ENCODE results near the gene TMEM200B. TPM values are rescaled to one million over a fixed set of nuclear protein-coding genes. Genes with fewer than 3 reads are reported as not detected.

The TMEM200B gene
- total RNA-seq, 1 experiment from 2014 or later = 1.0 TPM

DNA sequence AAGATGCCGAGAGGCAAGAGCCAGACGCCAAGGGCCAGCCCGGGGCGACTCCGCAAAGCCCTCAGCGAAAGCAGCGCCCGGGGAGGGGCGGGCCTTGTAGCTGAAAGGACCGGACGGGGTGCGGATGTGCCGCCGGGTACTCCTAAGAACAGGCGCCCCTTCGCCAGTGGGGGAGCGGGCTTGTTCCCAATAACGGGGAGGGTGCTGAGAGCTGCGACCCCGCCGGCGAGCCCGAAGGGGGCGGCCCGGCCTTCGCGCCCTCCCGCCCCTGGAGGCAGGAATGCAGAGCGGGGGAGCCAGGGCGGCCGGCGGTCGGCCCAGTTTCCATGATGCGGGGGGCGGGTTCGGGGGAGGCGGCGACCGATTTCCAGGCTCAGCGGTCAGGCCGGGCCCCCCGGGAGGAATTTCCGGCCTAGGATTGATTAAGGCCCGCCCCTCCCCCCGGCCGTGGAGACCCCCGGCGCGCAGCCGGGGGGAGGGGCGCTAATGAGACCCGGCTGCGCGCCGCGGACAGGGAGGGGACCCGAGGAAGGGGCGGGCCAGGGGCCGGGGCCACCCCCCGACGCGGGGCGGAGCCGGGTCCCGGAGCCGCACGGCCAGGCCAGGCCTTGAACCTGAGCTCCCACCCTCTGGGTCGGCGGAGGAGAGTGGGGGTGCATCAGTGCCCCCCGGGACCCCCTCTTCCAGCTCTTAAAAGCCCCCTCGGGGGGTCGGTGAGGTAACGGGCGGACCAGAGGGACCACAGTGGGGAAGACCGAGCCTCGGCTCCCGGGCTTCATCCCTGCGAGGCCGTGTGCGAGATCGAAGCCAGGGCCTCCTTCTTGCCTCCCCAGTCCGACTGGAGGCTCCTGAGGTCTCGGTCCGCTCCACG is 898 bp upstream of the TMEM200B start:
- no peaks in the 10 kb centered on the region for H3K4me1 ChIP-seq
- peak; percentile 83 for DNase-seq
- no peaks in the 10 kb centered on the region for H3K27me3 ChIP-seq
- no peaks in the 10 kb centered on the region for H3K36me3 ChIP-seq
- H3K4me3 ChIP-seq = peak overlapping the region; percentile 74
- H3K9me3 ChIP-seq (replicated peaks) = 0 out of 2 replicates have a peak, but pooled peaks cover 2% of the 10 kb centered on the region
- H3K27ac ChIP-seq = peak overlapping the region; percentile 60

GRCh38 chr1:29123053-29123886 is 433 bp downstream of the TMEM200B start:
- H3K36me3 ChIP-seq = no peaks in the 10 kb centered on the region
- no peak for DNase-seq
- H3K27ac ChIP-seq = no peak overlapping the region
- 0 out of 2 replicates have a peak, but pooled peaks cover 2% of the 10 kb centered on the region for H3K9me3 ChIP-seq (replicated peaks)
- no peaks in the 10 kb centered on the region for H3K4me1 ChIP-seq
- no peaks in the 10 kb centered on the region for H3K27me3 ChIP-seq
- H3K4me3 ChIP-seq = no peak overlapping the region

- no peak for DNase-seq
- Histone ChIP-seq H3K4me1 (no peaks in the 10 kb centered on the region), H3K27me3 (no peaks in the 10 kb centered on the region), H3K9me3 (replicated peaks) (0 out of 2 replicates have a peak, but pooled peaks cover 2% of the 10 kb centered on the region), H3K36me3 (no peaks in the 10 kb centered on the region), H3K27ac (no peak overlapping the region), H3K4me3 (no peak overlapping the region)
These were observed 1.0 kb downstream of the TMEM200B start for GRCh38 chr1:29122682-29123052.

DNA sequence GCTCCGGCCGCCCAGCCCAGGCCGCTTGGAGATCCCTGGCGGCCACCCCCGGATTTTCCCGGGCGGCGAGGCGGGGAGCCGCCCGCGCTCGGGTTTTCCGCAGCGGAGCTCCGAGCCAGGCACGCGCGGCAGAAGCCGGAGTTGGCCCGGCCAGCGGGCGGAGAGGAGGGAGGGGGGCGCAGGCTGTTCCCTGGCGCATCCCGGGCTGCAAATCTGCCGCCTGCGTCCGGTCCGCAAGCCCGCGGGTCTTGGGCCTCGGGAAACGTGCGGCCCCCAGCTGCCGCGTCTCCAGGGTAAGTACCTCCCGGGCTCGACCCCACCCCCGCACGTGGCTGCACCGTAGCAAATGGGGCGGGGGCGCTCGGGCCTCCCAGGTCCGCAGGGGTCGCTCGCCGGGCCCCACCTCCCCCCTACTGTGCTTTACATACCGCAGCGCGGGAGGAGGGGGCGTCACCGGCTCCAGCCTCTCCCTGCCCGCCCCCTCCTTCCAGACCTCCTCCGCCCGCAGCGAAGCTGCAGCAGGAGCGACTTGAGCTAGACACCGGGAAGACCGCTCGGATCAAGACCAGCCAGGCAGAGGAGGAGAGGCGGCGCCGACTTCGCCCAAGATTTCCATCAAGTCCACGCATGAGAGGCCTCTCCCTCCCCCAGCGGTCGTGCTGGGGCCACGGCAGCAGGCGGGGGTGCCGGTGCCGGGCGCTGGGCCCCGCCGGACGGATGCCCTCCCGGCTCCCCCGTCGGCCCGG is 1.6 kb downstream of the TMEM200B start:
- peaks cover under 1% of the 10 kb centered on the region; the same call in 1 of the 2 replicates for H3K36me3 ChIP-seq
- no peaks in the 10 kb centered on the region for H3K4me1 ChIP-seq
- no peak overlapping the region for H3K27ac ChIP-seq
- no peak overlapping the region for H3K4me3 ChIP-seq
- H3K27me3 ChIP-seq = no peaks in the 10 kb centered on the region
- H3K9me3 ChIP-seq (replicated peaks) = 0 out of 2 replicates have a peak, but pooled peaks cover 2% of the 10 kb centered on the region
- DNase-seq = no peak

GRCh38 chr1:29121516-29121935 is 2.2 kb downstream of the TMEM200B start:
- Histone ChIP-seq H3K4me3 (no peak overlapping the region), H3K27me3 (no peaks in the 10 kb centered on the region), H3K4me1 (no peaks in the 10 kb centered on the region), H3K9me3 (replicated peaks) (0 out of 2 replicates have a peak, but pooled peaks cover 2% of the 10 kb centered on the region), H3K36me3 (peaks cover 5% of the 10 kb centered on the region; the same call in 1 of the 2 replicates), H3K27ac (no peak overlapping the region)
- no peak for DNase-seq

DNA sequence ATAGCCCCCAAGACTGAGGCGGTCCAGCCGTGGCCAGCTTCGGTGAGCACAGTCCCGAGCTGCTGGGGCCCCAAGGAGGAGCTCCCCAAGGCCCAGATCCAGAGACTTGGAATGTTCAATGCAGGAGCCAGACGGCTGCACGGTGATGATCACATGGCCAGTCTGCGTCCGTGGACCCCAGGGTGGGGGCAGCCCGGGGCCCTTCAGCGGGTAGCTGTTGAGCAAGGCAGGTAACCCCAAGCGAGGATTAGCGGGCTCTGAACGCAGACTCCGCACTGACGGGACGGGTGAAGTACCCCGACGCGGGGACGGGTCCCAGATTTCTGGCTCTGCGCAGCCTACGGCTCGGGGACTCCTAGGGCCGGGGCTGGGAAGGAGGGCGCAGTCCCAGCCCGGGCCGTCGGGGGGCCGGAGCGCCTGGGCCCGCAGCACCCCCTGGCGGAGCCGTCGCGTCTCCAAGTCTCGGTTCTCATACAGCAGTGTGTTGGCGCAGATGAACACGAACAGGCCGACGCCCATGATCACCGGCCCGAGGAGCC is 2.7 kb downstream of the TMEM200B start:
- Histone ChIP-seq H3K9me3 (replicated peaks) (0 out of 2 replicates have a peak, but pooled peaks cover 2% of the 10 kb centered on the region), H3K27ac (no peak overlapping the region), H3K36me3 (peaks cover 5% of the 10 kb centered on the region; the same call in 1 of the 2 replicates), H3K4me1 (no peaks in the 10 kb centered on the region), H3K4me3 (no peak overlapping the region), H3K27me3 (no peaks in the 10 kb centered on the region)
- DNase-seq = no peak

- Histone ChIP-seq H3K27ac (no peak overlapping the region), H3K36me3 (peaks cover 8% of the 10 kb centered on the region; the same call in 1 of the 2 replicates), H3K4me3 (no peak overlapping the region), H3K9me3 (replicated peaks) (0 out of 2 replicates have a peak, but pooled peaks cover 2% of the 10 kb centered on the region), H3K27me3 (no peaks in the 10 kb centered on the region), H3K4me1 (no peaks in the 10 kb centered on the region)
- no peak for DNase-seq
These were observed 3.3 kb downstream of the TMEM200B start for GRCh38 chr1:29120367-29120766.

DNA sequence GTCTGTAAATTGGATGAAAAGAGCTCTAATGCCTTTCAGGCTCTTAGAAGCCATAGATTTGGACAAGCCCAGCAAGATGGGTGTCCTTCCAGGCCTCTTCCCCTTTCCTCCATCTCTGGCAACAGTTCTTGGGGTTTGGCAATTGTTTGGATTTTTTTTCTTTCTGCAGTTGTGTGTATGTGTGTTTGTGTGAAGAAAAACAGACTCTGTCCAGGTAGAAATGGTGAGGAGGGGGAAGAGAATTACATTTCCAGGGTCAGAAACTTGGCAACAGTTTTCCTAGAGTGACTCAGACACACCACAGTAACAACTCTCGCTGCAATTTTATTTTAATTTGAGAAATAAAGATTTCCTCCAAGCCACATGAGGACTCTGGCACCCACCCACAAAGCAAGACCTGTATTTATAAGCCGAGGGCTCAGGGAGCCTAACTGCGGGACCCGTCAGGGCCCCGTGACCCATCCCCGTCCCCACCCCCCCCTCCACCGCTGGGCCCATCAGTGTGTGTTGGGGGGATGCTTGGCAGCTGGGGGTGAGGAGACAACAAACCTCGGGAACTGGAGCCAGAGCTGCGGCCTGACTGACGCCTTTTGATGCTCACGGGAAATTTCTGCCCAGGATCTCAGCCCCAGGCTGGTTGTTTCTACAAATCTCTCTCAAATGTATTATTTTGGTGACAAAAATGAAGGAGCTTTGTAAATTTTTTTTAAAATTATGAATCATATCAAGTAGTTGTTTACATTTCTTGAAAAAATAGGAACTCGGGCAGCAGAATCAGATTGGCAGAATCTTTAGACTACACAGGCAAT is 4.4 kb downstream of the TMEM200B start:
- Histone ChIP-seq H3K4me3 (no peak overlapping the region), H3K9me3 (replicated peaks) (0 out of 2 replicates have a peak, but pooled peaks cover 2% of the 10 kb centered on the region), H3K4me1 (no peaks in the 10 kb centered on the region), H3K27me3 (no peaks in the 10 kb centered on the region), H3K36me3 (peaks cover 8% of the 10 kb centered on the region; the same call in 1 of the 2 replicates), H3K27ac (no peak overlapping the region)
- DNase-seq = no peak

DNA sequence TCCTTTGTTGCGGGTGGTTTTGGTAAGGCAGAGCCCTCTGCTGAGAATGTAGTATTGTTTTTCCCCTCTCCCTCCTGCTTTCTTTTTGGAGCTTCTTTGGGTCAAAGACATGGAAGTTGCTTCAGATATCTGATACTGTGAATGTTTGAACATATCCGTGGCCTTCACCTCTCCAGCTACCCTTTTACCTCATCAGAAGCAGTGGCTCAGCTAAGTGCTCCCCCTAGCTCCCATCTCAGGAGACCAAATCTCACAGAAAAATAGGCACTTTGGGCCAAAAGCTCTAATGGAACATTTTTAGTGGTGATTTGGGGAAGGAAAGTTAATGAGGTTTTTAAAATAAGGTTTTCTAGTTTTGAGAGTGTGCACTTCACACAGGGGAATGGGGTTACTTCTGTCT is 6.3 kb downstream of the TMEM200B start:
- Histone ChIP-seq H3K4me3 (no peak overlapping the region), H3K4me1 (no peaks in the 10 kb centered on the region), H3K27me3 (no peaks in the 10 kb centered on the region), H3K27ac (no peak overlapping the region), H3K36me3 (peaks cover 8% of the 10 kb centered on the region; the same call in 1 of the 2 replicates), H3K9me3 (replicated peaks) (no peaks in the 10 kb centered on the region)
- DNase-seq = no peak

- no peak for DNase-seq
- Histone ChIP-seq H3K4me1 (no peaks in the 10 kb centered on the region), H3K27ac (no peak overlapping the region), H3K4me3 (no peak overlapping the region), H3K9me3 (replicated peaks) (no peaks in the 10 kb centered on the region), H3K36me3 (peaks cover 8% of the 10 kb centered on the region; the same call in 1 of the 2 replicates), H3K27me3 (no peaks in the 10 kb centered on the region)
These were observed 9.0 kb downstream of the TMEM200B start for GRCh38 chr1:29114654-29115053.

DNA sequence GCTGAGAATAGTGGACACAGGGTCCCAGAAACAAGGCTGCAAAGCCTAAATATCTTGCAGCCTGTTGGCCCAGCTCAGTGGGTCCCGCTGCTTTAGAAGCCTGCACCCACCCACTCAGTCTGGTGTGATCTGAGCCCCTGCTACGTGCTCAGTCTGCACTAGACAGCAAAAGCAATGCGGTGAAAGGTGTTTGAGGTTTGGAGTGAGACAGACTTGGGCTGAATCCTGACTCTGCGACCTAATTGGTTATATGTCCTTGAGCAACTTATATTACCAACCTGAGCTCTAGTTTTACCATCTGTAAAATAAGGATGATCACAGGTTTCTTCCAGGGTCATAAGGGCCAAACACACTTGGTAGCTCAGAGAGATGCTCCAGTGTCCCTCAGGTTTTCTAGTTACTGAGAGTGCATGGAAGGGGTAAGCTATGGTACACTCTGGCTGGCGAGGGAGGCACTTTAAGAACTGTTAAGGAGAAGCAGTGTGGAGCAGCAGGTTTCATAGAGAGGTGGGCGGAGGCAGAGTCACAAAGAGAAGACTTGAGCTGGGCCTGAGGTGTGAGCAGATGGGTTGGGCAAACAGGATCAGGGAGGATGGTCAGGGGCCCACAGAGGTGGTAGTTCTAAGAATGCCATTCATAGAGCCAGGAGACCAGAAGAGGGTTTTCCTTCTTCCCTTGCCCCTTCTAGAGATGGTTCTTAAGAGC is 10.1 kb downstream of the TMEM200B start:
- Histone ChIP-seq H3K9me3 (replicated peaks) (no peaks in the 10 kb centered on the region), H3K4me1 (no peaks in the 10 kb centered on the region), H3K4me3 (no peak overlapping the region), H3K27me3 (no peaks in the 10 kb centered on the region), H3K27ac (no peak overlapping the region), H3K36me3 (peaks cover 8% of the 10 kb centered on the region; the same call in 1 of the 2 replicates)
- DNase-seq = no peak

DNA sequence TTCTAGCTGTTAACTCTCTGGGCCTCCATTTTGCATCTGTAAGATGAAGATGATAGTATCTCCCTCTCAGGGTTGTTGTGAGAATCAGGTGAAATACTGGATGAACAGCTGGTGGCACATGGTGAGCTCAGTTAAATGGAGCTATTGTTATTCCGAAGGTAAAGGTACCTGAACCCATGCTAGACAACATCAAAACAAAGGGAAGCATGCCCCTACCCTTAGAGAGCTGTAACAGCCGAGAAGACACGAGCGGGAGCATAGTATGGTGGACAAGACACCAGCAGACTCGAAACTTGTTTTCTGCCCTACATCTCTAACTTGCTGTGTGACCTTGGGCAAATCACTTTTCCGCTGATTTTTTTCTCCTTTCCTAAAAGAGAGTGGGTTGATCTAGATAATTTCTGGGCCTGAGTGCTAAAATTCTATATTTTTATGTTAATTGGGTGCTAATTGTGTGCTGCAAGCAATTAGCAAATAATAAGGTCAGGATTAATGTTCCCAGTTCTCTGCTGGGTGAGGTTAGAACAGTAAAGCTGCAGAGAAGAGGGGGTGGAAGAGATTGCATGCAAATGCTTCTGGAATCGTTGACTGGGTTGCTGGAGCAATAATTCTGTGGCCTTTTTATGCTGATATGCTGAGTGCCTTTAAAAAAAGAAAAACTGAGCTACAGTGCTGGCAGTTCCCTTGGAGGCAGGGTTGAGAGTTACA is 10.8 kb downstream of the TMEM200B start:
- Histone ChIP-seq H3K4me1 (no peaks in the 10 kb centered on the region), H3K27me3 (no peaks in the 10 kb centered on the region), H3K27ac (no peak overlapping the region), H3K4me3 (no peak overlapping the region), H3K9me3 (replicated peaks) (no peaks in the 10 kb centered on the region), H3K36me3 (peaks cover 8% of the 10 kb centered on the region; the same call in 1 of the 2 replicates)
- DNase-seq = no peak

Measured in SJCRH30 (cell line).